Effector memory CD4-positive, alpha-beta T cell (primary cell): Measurements from ENCODE around the gene ZNF300.

ENCODE experiments used
- DNase-seq, 3 donors: peaks; one replicate each; pipeline ENCODE4 v3.0.0-alpha.2; 2020
- H3K27ac ChIP-seq: 2 replicates; pipeline ENCODE4 v1.7.0; 2013; ENCODE audit warnings: mild to moderate bottlenecking, low read length, moderate library complexity; ENCODE audit not compliant: insufficient read depth, poor library complexity, severe bottlenecking
- H3K27me3 ChIP-seq: replicated peaks from 2 replicates; pipeline ENCODE4 v1.7.0; 2013; ENCODE audit warnings: mild to moderate bottlenecking, low read length; ENCODE audit not compliant: insufficient read depth, control insufficient read depth, poor library complexity, severe bottlenecking
- H3K36me3 ChIP-seq: 2 replicates; pipeline ENCODE4 v1.7.0; 2013; ENCODE audit warnings: mild to moderate bottlenecking, low read length, moderate library complexity; ENCODE audit not compliant: control insufficient read depth, insufficient read depth
- H3K4me1 ChIP-seq: 2 replicates; pipeline ENCODE4 v1.7.0; 2013; ENCODE audit warnings: low read length, mild to moderate bottlenecking; ENCODE audit not compliant: control insufficient read depth, insufficient read depth, poor library complexity, severe bottlenecking
- H3K4me3 ChIP-seq: 2 replicates; pipeline ENCODE4 v1.7.0; 2013; ENCODE audit warnings: low read length, low read depth, mild to moderate bottlenecking; ENCODE audit not compliant: insufficient read depth, poor library complexity, severe bottlenecking
- H3K9me3 ChIP-seq: 2 replicates; pipeline ENCODE4 v1.7.0; 2013; ENCODE audit warnings: mild to moderate bottlenecking, low read length, moderate library complexity; ENCODE audit not compliant: control insufficient read depth
- total RNA-seq, 3 donors: gene quantifications; one replicate each; lab custom pipeline; 2026; lab: John Stamatoyannopoulos, UW

ZNF300 gene
- 0.96 to 4.3 (median 1.0) reads per million in 3 donors for total RNA-seq

GRCh38 chr5:150904479-150905311 is at the start of gene ZNF300:
ZNF300 (minus strand) TSS chr5:150904980; CDS start chr5:150903155, 1,825 bp downstream.
- H3K27me3 ChIP-seq = no peaks in the 10 kb centered on the region
- H3K9me3 ChIP-seq = peaks cover 10% of the 10 kb centered on the region
- H3K36me3 ChIP-seq = no peaks in the 10 kb centered on the region
- peak within 1 kb of the TSS; percentile 33 for H3K4me3 ChIP-seq
- DNase-seq = peak in 1 of 3 donors; percentile 42
- H3K27ac ChIP-seq = no peak within 1 kb of the TSS
- no peaks in the 10 kb centered on the region for H3K4me1 ChIP-seq

- H3K27ac ChIP-seq = no peak overlapping the region
- no peaks in the 10 kb centered on the region for H3K4me1 ChIP-seq
- DNase-seq = no peak
- H3K36me3 ChIP-seq = no peaks in the 10 kb centered on the region
- no peaks in the 10 kb centered on the region for H3K9me3 ChIP-seq
- no peaks in the 10 kb centered on the region for H3K27me3 ChIP-seq
- no peak overlapping the region for H3K4me3 ChIP-seq
These were observed 43.8 kb upstream of the ZNF300 start for GRCh38 chr5:150948539-150948938.

GRCh38 chr5:150946351-150946905 is 41.6 kb upstream of the ZNF300 start:
- DNase-seq = no peak

GRCh38 chr5:150945947-150946346 is 41.2 kb upstream of the ZNF300 start:
- Histone ChIP-seq H3K36me3 (no peaks in the 10 kb centered on the region), H3K4me3 (no peak overlapping the region), H3K27me3 (no peaks in the 10 kb centered on the region), H3K9me3 (no peaks in the 10 kb centered on the region), H3K4me1 (no peaks in the 10 kb centered on the region), H3K27ac (no peak overlapping the region)
- no peak for DNase-seq

More at GRCh38 chr5:150946351-150946905, 41.6 kb upstream of the ZNF300 start:
- Histone ChIP-seq H3K4me3 (no peak overlapping the region), H3K4me1 (no peaks in the 10 kb centered on the region), H3K9me3 (no peaks in the 10 kb centered on the region), H3K27me3 (no peaks in the 10 kb centered on the region), H3K36me3 (no peaks in the 10 kb centered on the region), H3K27ac (no peak overlapping the region)

- H3K4me3 ChIP-seq = no peak overlapping the region
- no peaks in the 10 kb centered on the region for H3K4me1 ChIP-seq
- H3K9me3 ChIP-seq = no peaks in the 10 kb centered on the region
- DNase-seq = no peak
- no peaks in the 10 kb centered on the region for H3K36me3 ChIP-seq
- H3K27me3 ChIP-seq = no peaks in the 10 kb centered on the region
- H3K27ac ChIP-seq = no peak overlapping the region
These were observed 40.7 kb upstream of the ZNF300 start for GRCh38 chr5:150945486-150945885.

- no peak for DNase-seq
- no peak overlapping the region for H3K4me3 ChIP-seq
- H3K9me3 ChIP-seq = peaks cover 35% of the 10 kb centered on the region
- H3K36me3 ChIP-seq = no peaks in the 10 kb centered on the region
- no peaks in the 10 kb centered on the region for H3K4me1 ChIP-seq
- H3K27ac ChIP-seq = no peak overlapping the region
- no peaks in the 10 kb centered on the region for H3K27me3 ChIP-seq
These were observed 26.7 kb upstream of the ZNF300 start for GRCh38 chr5:150931368-150931965.

GRCh38 chr5:150918613-150919012 is 13.8 kb upstream of the ZNF300 start:
- no peak for DNase-seq
- no peak overlapping the region for H3K27ac ChIP-seq
- H3K27me3 ChIP-seq = no peaks in the 10 kb centered on the region
- no peak overlapping the region for H3K4me3 ChIP-seq
- no peaks in the 10 kb centered on the region for H3K4me1 ChIP-seq
- H3K9me3 ChIP-seq = peaks cover 2% of the 10 kb centered on the region
- H3K36me3 ChIP-seq = no peaks in the 10 kb centered on the region

- peaks cover 4% of the 10 kb centered on the region for H3K9me3 ChIP-seq
- H3K27me3 ChIP-seq = no peaks in the 10 kb centered on the region
- H3K36me3 ChIP-seq = no peaks in the 10 kb centered on the region
- no peak overlapping the region for H3K4me3 ChIP-seq
- no peaks in the 10 kb centered on the region for H3K4me1 ChIP-seq
- DNase-seq = no peak
- no peak overlapping the region for H3K27ac ChIP-seq
These were observed 7.6 kb upstream of the ZNF300 start for GRCh38 chr5:150912312-150912814.

- H3K4me1 ChIP-seq = no peaks in the 10 kb centered on the region
- H3K36me3 ChIP-seq = no peaks in the 10 kb centered on the region
- DNase-seq = no peak
- H3K9me3 ChIP-seq = peaks cover 10% of the 10 kb centered on the region
- peak overlapping the region; percentile 33 for H3K4me3 ChIP-seq
- no peaks in the 10 kb centered on the region for H3K27me3 ChIP-seq
- H3K27ac ChIP-seq = no peak overlapping the region
These were observed 518 bp upstream of the ZNF300 start for GRCh38 chr5:150905312-150905683.

GRCh38 chr5:150901446-150901845 is 3.3 kb downstream of the ZNF300 start:
- H3K4me3 ChIP-seq = no peak overlapping the region
- no peak for DNase-seq
- peaks cover 19% of the 10 kb centered on the region for H3K9me3 ChIP-seq
- H3K27me3 ChIP-seq = no peaks in the 10 kb centered on the region
- H3K36me3 ChIP-seq = no peaks in the 10 kb centered on the region
- no peaks in the 10 kb centered on the region for H3K4me1 ChIP-seq
- no peak overlapping the region for H3K27ac ChIP-seq
